K562 (cell line): ENCODE data around the gene GALR3. TPM values are rescaled to one million over a fixed set of nuclear protein-coding genes. Genes with fewer than 3 reads are reported as not detected.

ENCODE experiments used
- ATF7 ChIP-seq: fragments of 450-650 bp; IDR thresholded peaks from 2 replicates; pipeline ENCODE4 v1.7.1; 2014; ENCODE audit warnings: mild to moderate bottlenecking, moderate library complexity
- BCLAF1 ChIP-seq, 2 experiments: fragments of 450-650 bp in 1 of 2; IDR thresholded peaks; 2 replicates each; pipeline ENCODE4 v1.6.1; 2011 to 2017; ENCODE audit warnings: low read depth in 2 of 2, antibody characterized with exemption in 1 of 2, borderline replicate concordance in 1 of 2, low read length in 1 of 2, mild to moderate bottlenecking in 1 of 2, mixed read lengths in 1 of 2; ENCODE audit not compliant: control insufficient read depth in 1 of 2
- C11orf30 ChIP-seq: fragments of 450-650 bp; IDR thresholded peaks from 2 replicates; pipeline ENCODE4 v1.6.1; 2016; ENCODE audit warnings: low read depth, mild to moderate bottlenecking
- CREM ChIP-seq: IDR thresholded peaks from 2 replicates; pipeline ENCODE4 v1.6.1; 2014; ENCODE audit warnings: antibody characterized with exemption, low read depth
- CXXC5 ChIP-seq: fragments of 250-450 bp; sonication (Bioruptor Pico); IDR thresholded peaks from 2 replicates; pipeline ENCODE4 v1.8.0; 2022; ENCODE audit warnings: inconsistent platforms, mild to moderate bottlenecking, moderate library complexity
- ELF2 ChIP-seq: fragments of 250-450 bp; sonication (Bioruptor Pico); IDR thresholded peaks from 2 replicates; pipeline ENCODE4 v1.5.0; 2021; ENCODE audit warnings: mild to moderate bottlenecking
- HDAC1 ChIP-seq, 2 experiments: fragments of 450-650 bp; IDR thresholded peaks; 2 replicates each; pipeline ENCODE4 v1.6.1; 2016 to 2017; ENCODE audit warnings: inconsistent platforms in 1 of 2, mild to moderate bottlenecking in 1 of 2, moderate library complexity in 1 of 2
- HMBOX1 ChIP-seq: sonication (generic); IDR thresholded peaks from 2 replicates; pipeline ENCODE4 v1.6.1; 2016
- MLLT1 ChIP-seq, 2 experiments: fragments of 450-650 bp; IDR thresholded peaks; 2 replicates each; pipeline ENCODE4 v1.6.1; 2016
- NFIC ChIP-seq: fragments of 450-650 bp; IDR thresholded peaks from 2 replicates; pipeline ENCODE4 v1.6.1; 2017; ENCODE audit warnings: mild to moderate bottlenecking, inconsistent platforms
- PHF8 ChIP-seq: fragments of 200-600 bp; sonication (generic); IDR thresholded peaks from 2 replicates; pipeline ENCODE4 v1.6.1; 2012; ENCODE audit warnings: mixed run types, mild to moderate bottlenecking, inconsistent platforms, low read length, moderate library complexity, borderline replicate concordance
- POU5F1 ChIP-seq: fragments of 150-350 bp; IDR thresholded peaks from 2 replicates; pipeline ENCODE4 v1.6.1; 2014; ENCODE audit warnings: borderline replicate concordance, low read length, low read depth, mild to moderate bottlenecking; ENCODE audit not compliant: partially characterized antibody
- RBFOX2 ChIP-seq: fragments of 200-400 bp; formaldehyde crosslinking; IDR thresholded peaks from 2 replicates; pipeline ENCODE4 v1.6.1; 2017; ENCODE audit warnings: low read depth, mild to moderate bottlenecking, low read length, moderate library complexity
- SAP30 ChIP-seq: fragments of 200-600 bp; sonication (generic); IDR thresholded peaks from 2 replicates; pipeline ENCODE4 v1.6.1; 2012; ENCODE audit warnings: borderline replicate concordance, low read depth, mild to moderate bottlenecking, moderate library complexity, low read length, control low read depth, inconsistent platforms; ENCODE audit not compliant: insufficient read depth, poor library complexity, severe bottlenecking
- SIN3A ChIP-seq, 2 experiments: fragments of 150-350 bp in 1 of 2; IDR thresholded peaks; 2 replicates each; pipeline ENCODE4 v1.6.1; 2011 to 2016; ENCODE audit warnings: borderline replicate concordance in 2 of 2, low read depth in 2 of 2, low read length in 2 of 2, mild to moderate bottlenecking in 2 of 2, moderate library complexity in 2 of 2; ENCODE audit not compliant: control insufficient read depth in 1 of 2
- SIN3B ChIP-seq: fragments of 450-650 bp; IDR thresholded peaks from 2 replicates; pipeline ENCODE4 v1.6.1; 2017; ENCODE audit warnings: low read depth, mild to moderate bottlenecking, moderate library complexity
- SIX5 ChIP-seq, 2 experiments: IDR thresholded peaks; 2 replicates each; pipeline ENCODE4 v1.6.1; 2011; ENCODE audit warnings: low read length in 2 of 2, borderline replicate concordance in 1 of 2, low read depth in 1 of 2, mild to moderate bottlenecking in 1 of 2, moderate library complexity in 1 of 2; ENCODE audit not compliant: insufficient read depth in 1 of 2
- SMAD4 ChIP-seq: fragments of 250-450 bp; sonication (Bioruptor Pico); conservative IDR thresholded peaks from 2 replicates; pipeline ENCODE4 v1.8.0; 2021; ENCODE audit warnings: inconsistent platforms, mild to moderate bottlenecking, moderate library complexity
- U2AF1 ChIP-seq: fragments of 200-400 bp; formaldehyde crosslinking; optimal IDR thresholded peaks from 2 replicates; pipeline ENCODE3; 2017; ENCODE audit warnings: mild to moderate bottlenecking, low read depth, low read length, moderate library complexity
- ZFX ChIP-seq: sonication (generic); formaldehyde crosslinking; IDR thresholded peaks from 2 replicates; pipeline ENCODE4 v1.8.0; 2022; ENCODE audit warnings: mild to moderate bottlenecking, missing genetic modification reagents, moderate library complexity
- ZNF124 ChIP-seq: sonication (generic); formaldehyde crosslinking; IDR thresholded peaks from 2 replicates; pipeline ENCODE4 v1.8.1; 2022; ENCODE audit warnings: missing genetic modification reagents
- ZNF696 ChIP-seq: fragments of 250-450 bp; sonication (Bioruptor Pico); conservative IDR thresholded peaks from 2 replicates; pipeline ENCODE4 v1.4.0; 2020; ENCODE audit warnings: mild to moderate bottlenecking, moderate library complexity
- polyA plus RNA-seq, 8 experiments: library from polyadenylated mRNA; depleted of rRNA in 4 of 8; stranded (reverse) in 5 of 8; unstranded in 3 of 8; fragments of >200 nt; fragmentation: Nextera tagmentation in 2 of 8; fragmentation: Illumina TruSeq in 1 of 8; extraction: Ambion mirVana in 2 of 8; extraction: Trizol in 1 of 8; gene quantifications; 2 replicates each; pipeline versions ENCODE4 v1.2.1 to v1.2.3, GENCODE V29; 2011 to 2014; ENCODE audit warnings: inconsistent platforms in 1 of 8, missing spikeins in 1 of 8
- total RNA-seq, 7 experiments: library from RNA; depleted of rRNA in 6 of 7; stranded (reverse); fragments of >200 nt in 6 of 7; fragmentation: Illumina TruSeq in 2 of 7; extraction: Trizol in 2 of 7; gene quantifications; 2 replicates each; pipeline versions ENCODE4 v1.2.1 to v1.2.3, GENCODE V29; 2011 to 2021; ENCODE audit warnings: low replicate concordance in 1 of 7

GALR3 gene
- total and polyA plus RNA-seq, 9 of the 15 experiments (the other 6 are each of a cell fraction or from before 2014, with no cell fraction given), result 0.13 TPM; not detected in 8

DNA sequence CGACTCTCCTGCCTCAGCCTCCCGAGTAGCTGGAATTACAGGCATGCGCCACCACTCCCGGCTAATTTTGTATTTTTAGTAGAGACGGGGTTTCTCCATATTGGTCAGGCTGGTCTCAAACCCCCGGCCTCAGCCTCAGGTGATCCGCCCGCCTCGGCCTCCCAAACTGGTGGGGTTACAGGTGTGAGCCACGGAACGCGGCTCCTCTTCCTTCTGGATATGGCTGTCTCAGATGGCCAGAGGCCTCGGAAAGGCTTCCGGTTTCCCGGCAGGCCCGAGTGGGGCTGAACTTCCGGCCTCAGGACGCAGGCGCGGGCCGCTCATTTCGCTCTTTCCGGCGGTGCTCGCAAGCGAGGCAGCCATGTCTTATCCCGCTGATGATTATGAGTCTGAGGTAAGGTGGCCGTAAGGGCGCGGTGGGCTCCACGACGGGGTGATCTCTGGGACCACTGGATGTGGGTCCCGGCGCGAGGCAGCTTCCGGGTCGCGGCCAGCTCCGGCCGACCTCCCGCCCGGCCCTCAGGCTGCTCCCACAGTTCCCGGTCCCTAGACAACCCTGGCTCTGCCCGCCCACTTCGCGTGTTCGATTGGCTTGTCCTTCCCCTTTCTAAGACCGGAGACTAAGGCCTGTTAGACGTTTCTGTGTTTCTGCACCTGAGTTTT, 26.0 kb downstream of the GALR3 start, which contains the start of gene EIF3L (continued):
- TF ChIP-seq MLLT1 (IDR thresholded peaks at IDR 0.05) (peak in 1 of 2 experiments; percentile 36; a peak in 1 of 4 replicates), ZNF124 (no peak), PHF8 (peak; percentile 77), ZNF696 (no peak), CXXC5 (CRISPR knock-in tag) (peak; percentile 45), BCLAF1 (IDR thresholded peaks at IDR 0.05; ENCODE audit: borderline replicate concordance in 1 of 2, control insufficient read depth in 1 of 2, low read depth in 2 of 2, low read length in 1 of 2) (no peak), SMAD4 (CRISPR knock-in tag) (0 out of 2 replicates have a peak, but pooled peaks have one; percentile 17), SIN3A (IDR thresholded peaks at IDR 0.05; ENCODE audit: borderline replicate concordance in 2 of 2, control insufficient read depth in 1 of 2, low read depth in 2 of 2, low read length in 2 of 2) (peak in 1 of 2 experiments; percentile 48; a peak in 1 of 4 replicates), RBFOX2 (peak; percentile 96), ZFX (CRISPR knock-in tag) (peak; percentile 91), POU5F1 (peak; percentile 51), SIX5 (IDR thresholded peaks at IDR 0.05; ENCODE audit: borderline replicate concordance in 1 of 2, insufficient read depth in 1 of 2, low read depth in 1 of 2, low read length in 2 of 2) (peak in 1 of 2 experiments; percentile 51; a peak in 1 of 4 replicates), ATF7 (peak; percentile 61; the same call in 1 of the 2 replicates), HMBOX1 (no peak), NFIC (peak; percentile 29; the same call in 1 of the 2 replicates), ELF2 (CRISPR knock-in tag) (peak; percentile 95), U2AF1 (no peak), SAP30 (peak; percentile 48), HDAC1 (IDR thresholded peaks at IDR 0.05) (peak in 1 of 2 experiments; percentile 70; a peak in 2 of 4 replicates), CREM (0 out of 2 replicates have a peak, but pooled peaks have one; percentile 30), C11orf30 (peak; percentile 62), SIN3B (peak; percentile 64; the same call in 1 of the 2 replicates)
